ENCODE data around the gene RBM6.
"Not testable (repeated sequence)": the region's sequence is repeated elsewhere in the genome, so short reads cannot be mapped to it uniquely, and the experiment has no call there.

The RBM6 gene

DNA sequence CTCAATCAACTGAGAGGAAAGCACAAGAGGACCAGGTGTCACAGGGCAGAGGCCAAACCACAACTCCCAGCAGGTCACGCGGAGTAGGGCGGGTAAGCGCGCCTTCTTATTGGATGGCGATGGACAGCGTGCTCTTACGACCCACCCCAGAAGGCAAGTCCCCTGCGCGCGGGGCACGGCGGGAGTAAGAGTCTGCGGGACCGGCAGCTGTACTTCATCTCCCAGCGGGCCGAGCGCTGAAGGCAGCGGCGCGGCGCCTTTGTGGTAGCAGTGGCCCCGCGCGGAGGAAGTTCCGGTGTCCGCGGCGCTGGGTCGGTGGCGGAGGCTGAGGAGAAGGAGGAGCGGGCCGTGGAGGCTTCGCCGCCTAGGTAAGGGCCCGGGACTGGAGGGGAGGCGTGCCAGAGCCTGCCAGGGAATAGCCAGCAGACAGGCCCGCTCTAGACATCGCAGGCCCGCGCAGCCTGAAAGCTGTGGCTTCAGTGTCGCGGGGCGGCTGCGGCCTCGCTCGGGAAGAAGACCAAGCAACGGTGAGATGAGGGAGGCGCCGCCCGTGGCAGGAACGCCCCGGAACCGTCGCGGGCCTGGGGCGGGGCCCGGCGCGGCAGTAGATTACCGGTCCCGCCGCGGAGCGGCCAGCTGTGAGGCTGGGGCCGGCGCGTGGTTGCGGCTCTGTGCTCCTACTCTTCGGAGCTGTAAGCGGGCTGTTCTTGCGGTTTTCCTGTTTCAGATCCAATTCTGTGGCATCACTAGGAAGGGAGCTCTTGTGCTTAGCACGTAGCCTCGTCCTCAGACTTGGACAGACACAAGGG is at the start of gene RBM6:
Gene RBM6 (plus strand): TSS at position 293 of the 809 bp plus-strand sequence. CDS start 22,492 bp downstream, outside the sequence.
- peak; percentile 92 for DNase-seq (ENCODE audit: low read depth)

GRCh38 chr3:49895791-49896190 is 44.2 kb upstream of the RBM6 start:
- DNase-seq (ENCODE audit: low read depth), result no peak

GRCh38 chr3:49896345-49896744 is 43.6 kb upstream of the RBM6 start:
- no peak for DNase-seq (ENCODE audit: low read depth)

- DNase-seq (ENCODE audit: low read depth), result no peak
These were observed 41.0 kb upstream of the RBM6 start for GRCh38 chr3:49898991-49899390.

DNA sequence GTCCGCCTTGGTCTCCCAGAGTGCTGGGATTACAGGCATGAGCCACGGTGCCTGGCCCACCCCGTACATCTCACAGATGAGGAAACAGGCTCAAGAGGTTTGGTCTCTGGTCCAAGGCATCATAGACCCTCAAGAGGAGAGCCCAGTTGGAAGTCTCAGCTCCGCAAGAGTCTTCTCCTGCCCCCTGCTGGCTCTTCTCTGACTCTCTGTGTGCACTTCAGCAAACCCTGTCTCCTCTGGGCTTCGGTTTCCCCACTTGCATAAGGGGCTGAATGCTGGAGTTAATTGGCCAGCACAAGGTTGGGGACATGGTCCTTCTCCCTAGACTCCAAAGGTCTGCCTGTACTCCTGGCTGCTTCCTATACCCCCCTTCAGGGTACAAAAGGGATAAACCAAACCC is 40.1 kb upstream of the RBM6 start:
- DNase-seq (ENCODE audit: low read depth), result no peak

- DNase-seq (ENCODE audit: low read depth), result no peak
These were observed 39.3 kb upstream of the RBM6 start for GRCh38 chr3:49900491-49901153.

DNA sequence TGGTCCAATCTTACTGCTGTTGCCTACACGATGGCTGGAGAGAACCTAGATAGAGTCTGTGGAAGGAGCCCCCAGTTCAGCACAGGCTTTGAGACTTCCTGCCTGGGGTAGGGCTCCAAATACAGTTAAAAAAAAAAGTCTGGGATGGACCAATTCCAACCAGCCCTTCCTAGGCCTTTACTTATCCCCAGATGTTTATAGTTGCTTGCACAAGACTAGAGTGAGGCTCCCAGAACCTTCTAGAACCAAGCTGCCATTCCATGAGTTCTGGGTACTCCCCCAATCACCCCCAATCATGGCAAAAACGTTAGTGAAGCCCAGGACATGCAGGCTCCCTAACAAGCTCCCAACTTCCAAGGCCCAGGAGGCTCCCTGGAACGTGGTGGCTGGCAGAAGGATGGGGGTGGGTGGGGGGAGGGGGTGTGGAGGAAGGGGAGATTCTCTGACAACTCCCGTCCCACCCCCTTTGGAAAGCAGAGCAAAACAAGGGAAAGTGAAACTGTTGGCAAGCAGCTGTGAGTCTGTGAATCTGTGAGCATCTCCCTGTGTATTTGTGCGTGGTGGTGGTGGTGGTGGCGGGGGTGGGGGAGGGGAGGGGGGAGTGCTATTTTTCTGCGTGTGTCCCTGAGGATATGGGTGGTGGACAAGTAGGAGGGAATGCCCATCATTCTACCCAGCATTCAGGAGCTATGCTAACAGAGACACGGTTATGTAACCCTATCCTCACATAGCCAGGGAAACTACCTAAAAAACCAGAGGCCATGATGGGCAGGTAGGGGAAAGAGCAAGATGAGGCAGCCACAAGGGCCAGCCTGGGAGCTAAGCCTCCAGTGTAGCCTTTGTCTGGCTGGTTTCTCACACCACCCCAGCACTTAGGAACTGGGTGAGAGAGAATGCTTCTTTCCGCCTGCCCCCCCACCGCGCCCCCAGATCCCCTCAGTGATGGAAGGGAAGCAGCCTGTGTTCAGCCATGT is 38.3 kb upstream of the RBM6 start:
- no peak for DNase-seq (ENCODE audit: low read depth)

- no peak for DNase-seq (ENCODE audit: low read depth)
These were observed 37.2 kb upstream of the RBM6 start for GRCh38 chr3:49902511-49903345.

DNA sequence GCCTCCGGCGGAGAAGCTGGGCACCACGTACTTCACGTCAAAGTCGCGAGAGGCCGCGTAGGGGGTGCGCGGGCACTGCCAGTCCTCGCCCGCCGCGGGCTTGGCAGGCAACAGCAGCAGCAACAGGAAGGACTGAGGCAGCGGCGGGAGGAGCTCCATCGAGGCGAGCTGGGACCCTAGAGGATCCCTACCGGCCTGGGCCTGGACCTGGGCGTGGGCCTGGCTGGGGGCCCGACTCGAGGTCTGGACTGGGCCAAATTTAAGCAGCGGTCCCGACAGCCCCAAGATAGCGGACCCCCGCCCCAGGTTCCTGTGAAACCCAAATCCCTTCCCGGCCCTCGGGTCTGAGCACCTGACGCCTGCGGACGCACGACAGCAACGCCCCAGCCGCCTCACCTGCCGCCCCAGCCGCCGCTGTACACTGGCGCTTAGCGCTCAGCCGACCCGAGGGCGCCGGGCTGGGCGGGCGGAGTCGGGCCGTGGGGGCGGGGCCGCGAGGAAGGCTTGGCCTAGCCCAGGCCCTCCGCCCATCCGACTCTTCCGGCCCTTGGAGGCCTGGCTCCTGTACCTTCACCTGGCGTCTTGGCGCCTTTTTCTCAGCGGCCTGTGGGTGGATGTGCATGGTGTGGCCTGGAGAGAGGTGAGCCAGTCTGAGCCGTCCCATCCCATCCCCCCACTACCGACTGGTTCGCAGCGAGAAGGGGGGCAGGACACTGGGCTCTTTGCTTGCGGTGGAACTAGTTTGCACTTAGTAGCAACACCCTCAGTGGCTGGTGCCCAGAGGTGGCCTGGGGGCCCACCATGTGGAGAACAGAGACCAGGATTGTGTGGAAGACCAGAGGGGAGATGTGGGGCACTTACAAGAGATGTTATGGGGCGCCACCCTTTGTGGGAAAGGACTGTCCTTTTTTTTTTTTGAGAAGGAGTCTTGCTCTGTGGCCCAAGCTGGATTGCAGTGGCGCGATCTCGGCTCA is 36.2 kb upstream of the RBM6 start, which contains the start of gene MST1R:
Gene MST1R (minus strand): TSS at position 423 of the 974 bp plus-strand sequence. CDS start 264 bp downstream, at position 159.
- peak; percentile 56 for DNase-seq (ENCODE audit: low read depth)

GRCh38 chr3:49904448-49904847 is 35.5 kb upstream of the RBM6 start:
- DNase-seq (ENCODE audit: low read depth), result not testable (repeated sequence)

- peak; percentile 26 for DNase-seq (ENCODE audit: low read depth)
These were observed 33.7 kb upstream of the RBM6 start for GRCh38 chr3:49906073-49906743.

- no peak for DNase-seq (ENCODE audit: low read depth)
These were observed 31.4 kb upstream of the RBM6 start for GRCh38 chr3:49908373-49909199.

GRCh38 chr3:49910409-49911123 is 29.4 kb upstream of the RBM6 start:
- DNase-seq (ENCODE audit: low read depth), result no peak

DNA sequence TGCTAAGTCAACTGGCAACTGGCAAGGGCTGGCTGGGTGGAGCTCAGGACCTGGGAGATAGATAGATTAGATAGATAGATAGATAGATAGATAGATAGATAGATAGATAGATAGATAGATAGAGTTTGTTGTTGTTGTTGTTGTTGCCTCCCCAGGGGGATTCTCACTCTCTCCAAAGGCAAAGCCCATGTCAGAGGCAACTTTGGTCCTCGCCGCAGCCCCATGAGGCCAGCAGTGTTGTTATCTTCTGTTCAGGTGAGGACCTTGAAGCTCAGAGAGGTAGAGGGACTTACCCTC is 28.9 kb upstream of the RBM6 start:
- DNase-seq (ENCODE audit: low read depth), result no peak

DNA sequence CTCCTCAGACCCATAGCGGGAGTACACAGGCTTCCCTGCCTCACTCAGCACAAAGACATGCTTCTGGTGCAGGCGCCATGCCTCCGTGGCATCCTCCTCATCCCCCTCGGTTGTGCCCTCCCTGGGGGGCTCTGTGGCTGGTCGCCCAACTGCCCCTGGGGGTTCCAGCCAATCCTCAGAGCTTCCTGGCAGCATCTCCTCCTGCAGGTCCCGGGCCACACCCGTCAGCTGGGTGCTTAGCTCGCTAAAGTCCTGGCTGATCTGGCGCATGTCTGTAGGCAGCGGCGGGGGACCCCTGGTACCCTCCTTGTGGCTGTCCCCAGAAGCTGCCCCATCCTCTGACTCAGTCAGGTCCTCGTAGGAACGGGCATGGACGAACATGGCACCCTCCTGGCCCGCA is 28.3 kb upstream of the RBM6 start:
- no peak for DNase-seq (ENCODE audit: low read depth)

DNA sequence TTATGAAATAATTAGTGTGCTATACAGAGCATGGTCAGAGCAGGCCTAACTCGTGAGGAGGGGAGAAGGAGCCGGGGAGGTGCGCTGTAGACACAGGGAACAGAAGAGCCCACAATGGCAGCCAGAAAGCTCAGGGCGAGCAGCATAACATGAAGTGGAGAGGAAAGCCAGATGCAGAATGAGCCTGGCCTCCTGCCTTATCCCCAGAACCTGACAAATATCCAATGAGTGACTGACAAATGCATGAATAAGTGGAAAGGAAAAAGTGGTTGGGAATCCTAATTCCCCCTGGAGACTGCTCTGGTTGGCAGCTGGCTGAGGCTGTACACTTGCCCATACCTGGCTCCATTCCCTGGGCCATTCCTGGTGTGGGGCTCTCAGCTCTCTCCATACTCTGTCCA is 27.1 kb upstream of the RBM6 start:
- DNase-seq (ENCODE audit: low read depth), result no peak

DNA sequence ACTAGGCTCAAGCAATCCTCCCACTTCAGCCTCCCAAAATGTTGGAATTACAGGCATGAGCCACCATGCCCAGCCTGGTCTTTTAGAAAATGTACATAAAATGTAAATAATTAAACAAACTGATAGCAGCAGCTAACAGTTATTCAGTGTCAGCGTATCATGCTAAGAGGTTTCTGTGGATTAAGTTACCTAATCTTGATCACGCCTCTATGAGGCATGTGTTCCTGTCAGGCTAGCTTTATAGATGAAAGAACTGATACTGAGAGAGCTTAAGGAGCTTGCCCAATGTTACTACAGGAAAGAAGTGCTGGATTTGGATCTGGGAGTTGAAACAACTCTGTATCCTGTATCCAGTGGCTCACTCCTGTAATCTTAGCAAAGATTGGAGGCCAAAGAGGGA is 25.0 kb upstream of the RBM6 start:
- DNase-seq (ENCODE audit: low read depth), result no peak

DNA sequence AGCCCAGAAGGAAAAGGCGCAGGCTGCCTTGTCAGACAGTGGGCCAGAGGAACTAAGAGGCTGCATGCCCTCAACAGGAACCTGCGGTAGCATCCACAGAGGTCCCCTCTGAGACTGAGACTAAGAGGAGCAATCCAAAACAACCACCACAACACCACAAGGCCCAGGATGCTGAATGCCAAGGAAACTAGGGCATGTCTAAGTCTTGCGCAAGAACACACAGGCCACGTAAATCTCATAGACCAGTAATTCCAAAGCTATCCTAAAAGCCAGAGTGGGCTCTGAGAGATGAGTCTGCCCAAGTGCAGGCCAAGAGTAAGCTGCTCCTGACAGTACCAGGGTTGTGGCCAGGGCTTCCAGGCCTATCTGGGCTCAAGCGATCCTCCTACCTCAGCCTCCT is 23.3 kb upstream of the RBM6 start:
- no peak for DNase-seq (ENCODE audit: low read depth)
